ENCODE results near the gene SHC1.
A peak's percentile ranks its signal among the peaks of the same experiment; 100 is the strongest.

The SHC1 gene

GRCh38 chr1:154945160-154945961 lies 25.2 kb downstream of the SHC1 start:
- Histone ChIP-seq H3K27me3 (ENCODE audit: control insufficient read depth, insufficient read depth, low read length) (no peaks in the 10 kb centered on the region), H3K4me1 (ENCODE audit: control insufficient read depth, insufficient read depth, low read length) (no peaks in the 10 kb centered on the region), H3K9me3 (replicated peaks; ENCODE audit: low read length) (no peaks in the 10 kb centered on the region)

GRCh38 chr1:154944401-154945159 lies 26.0 kb downstream of the SHC1 start:
- no peaks in the 10 kb centered on the region for H3K4me1 ChIP-seq (ENCODE audit: control insufficient read depth, insufficient read depth, low read length)
- H3K9ac ChIP-seq (ENCODE audit: low read depth, low read length): no peak overlapping the region
- no peak overlapping the region for H3K4me3 ChIP-seq (ENCODE audit: low read length)

More at GRCh38 chr1:154945160-154945961, 25.2 kb downstream of the SHC1 start:
- Histone ChIP-seq H3K4me3 (ENCODE audit: low read length) (no peak overlapping the region), H3K4me2 (ENCODE audit: low read length) (no peak overlapping the region), H3K36me3 (ENCODE audit: insufficient read depth, low read length) (peaks cover under 1% of the 10 kb centered on the region), H3K9ac (ENCODE audit: low read depth, low read length) (no peak overlapping the region)

GRCh38 chr1:154943649-154944400 lies 26.7 kb downstream of the SHC1 start:
- Histone ChIP-seq H3K9me3 (replicated peaks; ENCODE audit: low read length) (no peaks in the 10 kb centered on the region), H3K4me2 (ENCODE audit: low read length) (no peak overlapping the region), H3K36me3 (ENCODE audit: insufficient read depth, low read length) (no peaks in the 10 kb centered on the region), H3K4me3 (ENCODE audit: low read length) (no peak overlapping the region), H3K9ac (ENCODE audit: low read depth, low read length) (no peak overlapping the region), H3K4me1 (ENCODE audit: control insufficient read depth, insufficient read depth, low read length) (no peaks in the 10 kb centered on the region), H3K27me3 (ENCODE audit: control insufficient read depth, insufficient read depth, low read length) (no peaks in the 10 kb centered on the region)

More at GRCh38 chr1:154944401-154945159, 26.0 kb downstream of the SHC1 start:
- no peak overlapping the region for H3K4me2 ChIP-seq (ENCODE audit: low read length)
- no peaks in the 10 kb centered on the region for H3K27me3 ChIP-seq (ENCODE audit: control insufficient read depth, insufficient read depth, low read length)
- H3K9me3 ChIP-seq (replicated peaks; ENCODE audit: low read length): no peaks in the 10 kb centered on the region
- H3K36me3 ChIP-seq (ENCODE audit: insufficient read depth, low read length): no peaks in the 10 kb centered on the region

- Histone ChIP-seq H3K36me3 (ENCODE audit: insufficient read depth, low read length) (no peaks in the 10 kb centered on the region), H3K9ac (ENCODE audit: low read depth, low read length) (no peak overlapping the region), H3K4me1 (ENCODE audit: control insufficient read depth, insufficient read depth, low read length) (peaks cover 7% of the 10 kb centered on the region)
These were observed 29.1 kb downstream of the SHC1 start for GRCh38 chr1:154941333-154942013.

GRCh38 chr1:154940651-154941194 lies 29.8 kb downstream of the SHC1 start:
- peaks cover 12% of the 10 kb centered on the region for H3K4me1 ChIP-seq (ENCODE audit: control insufficient read depth, insufficient read depth, low read length)
- no peak overlapping the region for H3K4me2 ChIP-seq (ENCODE audit: low read length)
- no peaks in the 10 kb centered on the region for H3K27me3 ChIP-seq (ENCODE audit: control insufficient read depth, insufficient read depth, low read length)

More at GRCh38 chr1:154941333-154942013, 29.1 kb downstream of the SHC1 start:
- H3K4me3 ChIP-seq (ENCODE audit: low read length): no peak overlapping the region
- no peak overlapping the region for H3K4me2 ChIP-seq (ENCODE audit: low read length)
- H3K9me3 ChIP-seq (replicated peaks; ENCODE audit: low read length): no peaks in the 10 kb centered on the region
- H3K27me3 ChIP-seq (ENCODE audit: control insufficient read depth, insufficient read depth, low read length): no peaks in the 10 kb centered on the region

GRCh38 chr1:154940213-154940560 lies 30.4 kb downstream of the SHC1 start:
- Histone ChIP-seq H3K36me3 (ENCODE audit: insufficient read depth, low read length) (no peaks in the 10 kb centered on the region), H3K4me2 (ENCODE audit: low read length) (no peak overlapping the region), H3K4me3 (ENCODE audit: low read length) (no peak overlapping the region), H3K9ac (ENCODE audit: low read depth, low read length) (no peak overlapping the region), H3K4me1 (ENCODE audit: control insufficient read depth, insufficient read depth, low read length) (peaks cover 12% of the 10 kb centered on the region), H3K9me3 (replicated peaks; ENCODE audit: low read length) (no peaks in the 10 kb centered on the region), H3K27me3 (ENCODE audit: control insufficient read depth, insufficient read depth, low read length) (no peaks in the 10 kb centered on the region)

More at GRCh38 chr1:154940651-154941194, 29.8 kb downstream of the SHC1 start:
- Histone ChIP-seq H3K4me3 (ENCODE audit: low read length) (no peak overlapping the region), H3K36me3 (ENCODE audit: insufficient read depth, low read length) (no peaks in the 10 kb centered on the region), H3K9ac (ENCODE audit: low read depth, low read length) (no peak overlapping the region), H3K9me3 (replicated peaks; ENCODE audit: low read length) (no peaks in the 10 kb centered on the region)

GRCh38 chr1:154938604-154939399 lies 31.7 kb downstream of the SHC1 start:
- Histone ChIP-seq H3K9ac (ENCODE audit: low read depth, low read length) (no peak overlapping the region), H3K4me3 (ENCODE audit: low read length) (no peak overlapping the region), H3K9me3 (replicated peaks; ENCODE audit: low read length) (no peaks in the 10 kb centered on the region), H3K4me1 (ENCODE audit: control insufficient read depth, insufficient read depth, low read length) (peaks cover 12% of the 10 kb centered on the region), H3K27me3 (ENCODE audit: control insufficient read depth, insufficient read depth, low read length) (no peaks in the 10 kb centered on the region), H3K4me2 (ENCODE audit: low read length) (no peak overlapping the region), H3K36me3 (ENCODE audit: insufficient read depth, low read length) (no peaks in the 10 kb centered on the region)

GRCh38 chr1:154937988-154938386 lies 32.6 kb downstream of the SHC1 start:
- no peaks in the 10 kb centered on the region for H3K36me3 ChIP-seq (ENCODE audit: insufficient read depth, low read length)

GRCh38 chr1:154937085-154937987 lies 33.2 kb downstream of the SHC1 start:
- peak overlapping the region; percentile 93 for H3K4me2 ChIP-seq (ENCODE audit: low read length)
- H3K27me3 ChIP-seq (ENCODE audit: control insufficient read depth, insufficient read depth, low read length): no peaks in the 10 kb centered on the region
- H3K4me1 ChIP-seq (ENCODE audit: control insufficient read depth, insufficient read depth, low read length): peaks cover 12% of the 10 kb centered on the region
- H3K4me3 ChIP-seq (ENCODE audit: low read length): peak overlapping the region; percentile 81
- peak overlapping the region; percentile 95 for H3K9ac ChIP-seq (ENCODE audit: low read depth, low read length)
- H3K9me3 ChIP-seq (replicated peaks; ENCODE audit: low read length): no peaks in the 10 kb centered on the region
- H3K36me3 ChIP-seq (ENCODE audit: insufficient read depth, low read length): no peaks in the 10 kb centered on the region

More at GRCh38 chr1:154937988-154938386, 32.6 kb downstream of the SHC1 start:
- Histone ChIP-seq H3K9me3 (replicated peaks; ENCODE audit: low read length) (no peaks in the 10 kb centered on the region), H3K4me1 (ENCODE audit: control insufficient read depth, insufficient read depth, low read length) (peaks cover 12% of the 10 kb centered on the region), H3K9ac (ENCODE audit: low read depth, low read length) (peak overlapping the region; percentile 95), H3K4me3 (ENCODE audit: low read length) (peak overlapping the region; percentile 81), H3K4me2 (ENCODE audit: low read length) (peak overlapping the region; percentile 93), H3K27me3 (ENCODE audit: control insufficient read depth, insufficient read depth, low read length) (no peaks in the 10 kb centered on the region)

Data from skeletal muscle satellite cell (primary cell).